Activated naive CD4-positive, alpha-beta T cell treated with anti-CD3 and anti-CD28 coated beads, Interleukin-2, amount 50 U/mL, for 24 hours (primary cell): Measurements from ENCODE around the gene ADAMTS17.
"Not testable (repeated sequence)": the region's sequence is repeated elsewhere in the genome, so short reads cannot be mapped to it uniquely, and the experiment has no call there.

Experiments used
- H3K27ac Mint-ChIP-seq: one replicate; pipeline ENCODE4 v1.8.0; 2021; ENCODE audit warnings: mild to moderate bottlenecking, mixed read lengths
- H3K27me3 Mint-ChIP-seq: one replicate; pipeline ENCODE4 v1.8.0; 2021; ENCODE audit warnings: mixed read lengths
- H3K36me3 Mint-ChIP-seq: one replicate; pipeline ENCODE4 v1.8.0; 2021; ENCODE audit warnings: mixed read lengths
- H3K4me1 Mint-ChIP-seq: one replicate; pipeline ENCODE4 v1.8.0; 2021; ENCODE audit warnings: mixed read lengths
- H3K4me3 Mint-ChIP-seq: one replicate; pipeline ENCODE4 v1.8.0; 2021; ENCODE audit warnings: mild to moderate bottlenecking, mixed read lengths
- H3K9me3 Mint-ChIP-seq: one replicate; pipeline ENCODE4 v1.8.0; 2021; ENCODE audit warnings: mixed read lengths

The ADAMTS17 gene

GRCh38 chr15:100075229-100075628 lies 266.5 kb downstream of the ADAMTS17 start:
- H3K9me3 Mint-ChIP-seq, result no peaks in the 10 kb centered on the region
- no peaks in the 10 kb centered on the region for H3K4me1 Mint-ChIP-seq
- H3K36me3 Mint-ChIP-seq, result peaks cover 9% of the 10 kb centered on the region
- no peak overlapping the region for H3K27ac Mint-ChIP-seq
- no peaks in the 10 kb centered on the region for H3K27me3 Mint-ChIP-seq
- H3K4me3 Mint-ChIP-seq, result no peak overlapping the region

- Mint-ChIP-seq H3K4me1 (no peaks in the 10 kb centered on the region), H3K36me3 (peaks cover 8% of the 10 kb centered on the region), H3K27ac (no peak overlapping the region), H3K4me3 (no peak overlapping the region), H3K27me3 (no peaks in the 10 kb centered on the region), H3K9me3 (no peaks in the 10 kb centered on the region)
These were observed 267.8 kb downstream of the ADAMTS17 start for GRCh38 chr15:100073982-100074381.

GRCh38 chr15:100066521-100067280 lies 275.1 kb downstream of the ADAMTS17 start:
- not testable (repeated sequence) for H3K4me3 Mint-ChIP-seq, H3K27me3 Mint-ChIP-seq, H3K9me3 Mint-ChIP-seq, H3K27ac Mint-ChIP-seq, H3K36me3 Mint-ChIP-seq, H3K4me1 Mint-ChIP-seq

- Mint-ChIP-seq H3K36me3 (peaks cover 5% of the 10 kb centered on the region), H3K27ac (no peak overlapping the region), H3K4me1 (no peaks in the 10 kb centered on the region), H3K27me3 (no peaks in the 10 kb centered on the region), H3K4me3 (no peak overlapping the region), H3K9me3 (no peaks in the 10 kb centered on the region)
These were observed 279.8 kb downstream of the ADAMTS17 start for GRCh38 chr15:100061944-100062343.

GRCh38 chr15:100060276-100060926 lies 281.4 kb downstream of the ADAMTS17 start:
- H3K4me3 Mint-ChIP-seq, result no peak overlapping the region
- H3K27me3 Mint-ChIP-seq, result no peaks in the 10 kb centered on the region
- no peaks in the 10 kb centered on the region for H3K9me3 Mint-ChIP-seq
- no peak overlapping the region for H3K27ac Mint-ChIP-seq
- H3K36me3 Mint-ChIP-seq, result peaks cover 2% of the 10 kb centered on the region
- H3K4me1 Mint-ChIP-seq, result no peaks in the 10 kb centered on the region

- H3K4me3 Mint-ChIP-seq, result no peak overlapping the region
- H3K27ac Mint-ChIP-seq, result no peak overlapping the region
- no peaks in the 10 kb centered on the region for H3K9me3 Mint-ChIP-seq
- H3K27me3 Mint-ChIP-seq, result no peaks in the 10 kb centered on the region
- H3K4me1 Mint-ChIP-seq, result no peaks in the 10 kb centered on the region
- H3K36me3 Mint-ChIP-seq, result peaks cover 2% of the 10 kb centered on the region
These were observed 282.3 kb downstream of the ADAMTS17 start for GRCh38 chr15:100059521-100059920.

GRCh38 chr15:100059094-100059493 lies 282.7 kb downstream of the ADAMTS17 start:
- Mint-ChIP-seq H3K9me3 (no peaks in the 10 kb centered on the region), H3K4me3 (no peak overlapping the region), H3K27me3 (no peaks in the 10 kb centered on the region), H3K4me1 (no peaks in the 10 kb centered on the region), H3K36me3 (peaks cover 2% of the 10 kb centered on the region), H3K27ac (no peak overlapping the region)

GRCh38 chr15:100058458-100058857 lies 283.3 kb downstream of the ADAMTS17 start:
- Mint-ChIP-seq H3K27ac (no peak overlapping the region), H3K9me3 (no peaks in the 10 kb centered on the region)

GRCh38 chr15:100057281-100057680 lies 284.5 kb downstream of the ADAMTS17 start:
- H3K4me1 Mint-ChIP-seq, result no peaks in the 10 kb centered on the region
- peaks cover 2% of the 10 kb centered on the region for H3K36me3 Mint-ChIP-seq
- H3K27ac Mint-ChIP-seq, result no peak overlapping the region
- H3K9me3 Mint-ChIP-seq, result no peaks in the 10 kb centered on the region
- H3K4me3 Mint-ChIP-seq, result no peak overlapping the region
- no peaks in the 10 kb centered on the region for H3K27me3 Mint-ChIP-seq

More at GRCh38 chr15:100058458-100058857, 283.3 kb downstream of the ADAMTS17 start:
- no peaks in the 10 kb centered on the region for H3K4me1 Mint-ChIP-seq
- H3K4me3 Mint-ChIP-seq, result no peak overlapping the region
- peaks cover 2% of the 10 kb centered on the region for H3K36me3 Mint-ChIP-seq
- H3K27me3 Mint-ChIP-seq, result no peaks in the 10 kb centered on the region

- no peak overlapping the region for H3K27ac Mint-ChIP-seq
- no peaks in the 10 kb centered on the region for H3K27me3 Mint-ChIP-seq
- H3K4me1 Mint-ChIP-seq, result no peaks in the 10 kb centered on the region
- peaks cover 2% of the 10 kb centered on the region for H3K36me3 Mint-ChIP-seq
- no peak overlapping the region for H3K4me3 Mint-ChIP-seq
- H3K9me3 Mint-ChIP-seq, result no peaks in the 10 kb centered on the region
These were observed 285.2 kb downstream of the ADAMTS17 start for GRCh38 chr15:100056411-100057072.

GRCh38 chr15:100055821-100056220 lies 286.0 kb downstream of the ADAMTS17 start:
- H3K4me1 Mint-ChIP-seq, result no peaks in the 10 kb centered on the region
- H3K27ac Mint-ChIP-seq, result no peak overlapping the region
- H3K27me3 Mint-ChIP-seq, result no peaks in the 10 kb centered on the region
- no peaks in the 10 kb centered on the region for H3K9me3 Mint-ChIP-seq
- no peaks in the 10 kb centered on the region for H3K36me3 Mint-ChIP-seq
- H3K4me3 Mint-ChIP-seq, result no peak overlapping the region

- Mint-ChIP-seq H3K9me3 (no peaks in the 10 kb centered on the region), H3K4me1 (no peaks in the 10 kb centered on the region), H3K4me3 (no peak overlapping the region), H3K27me3 (no peaks in the 10 kb centered on the region), H3K27ac (no peak overlapping the region), H3K36me3 (no peaks in the 10 kb centered on the region)
These were observed 287.2 kb downstream of the ADAMTS17 start for GRCh38 chr15:100054539-100054938.

- Mint-ChIP-seq H3K27ac (no peak overlapping the region), H3K4me1 (no peaks in the 10 kb centered on the region), H3K4me3 (no peak overlapping the region), H3K36me3 (peaks cover under 1% of the 10 kb centered on the region), H3K9me3 (no peaks in the 10 kb centered on the region), H3K27me3 (no peaks in the 10 kb centered on the region)
These were observed 288.2 kb downstream of the ADAMTS17 start for GRCh38 chr15:100053474-100054121.

GRCh38 chr15:100052716-100053473 lies 288.9 kb downstream of the ADAMTS17 start:
- H3K36me3 Mint-ChIP-seq, result peaks cover 4% of the 10 kb centered on the region
- no peak overlapping the region for H3K27ac Mint-ChIP-seq
- no peaks in the 10 kb centered on the region for H3K4me1 Mint-ChIP-seq
- no peaks in the 10 kb centered on the region for H3K9me3 Mint-ChIP-seq
- H3K4me3 Mint-ChIP-seq, result no peak overlapping the region
- no peaks in the 10 kb centered on the region for H3K27me3 Mint-ChIP-seq
